ENCODE results near the gene ECM1. TPM values are rescaled to one million over a fixed set of nuclear protein-coding genes. Genes with fewer than 3 reads are reported as not detected.

ECM1 gene
- total RNA-seq, 4 donors from 2014 or later = 4.2 to 11.3 (median 7.0) TPM

DNA sequence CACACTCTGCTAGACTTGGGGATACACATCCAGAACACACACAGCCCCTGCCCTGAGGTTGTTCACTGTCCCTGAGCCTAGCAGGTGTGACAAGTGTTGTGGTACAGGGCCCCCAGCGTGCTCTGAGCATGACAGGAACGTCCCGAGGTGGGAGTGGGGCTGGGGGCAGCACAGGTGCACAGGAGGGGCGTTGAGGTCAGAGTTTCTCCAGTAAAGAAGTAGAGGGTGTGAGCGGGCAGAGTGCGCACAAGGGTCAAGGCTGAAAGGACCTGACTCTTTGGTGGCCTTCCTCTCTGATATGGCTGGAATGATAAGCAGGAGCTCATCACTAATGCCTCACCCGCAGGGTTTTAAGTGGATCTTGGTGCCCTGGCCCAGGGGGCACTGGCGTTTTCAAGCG is 6.4 kb downstream of the ECM1 start:
- intact Hi-C loops (cut with DNase I) = no loop called here
- DNase-seq = no peak
- H3K36me3 ChIP-seq = no peaks in the 10 kb centered on the region
- TF ChIP-seq, protein P1, sequence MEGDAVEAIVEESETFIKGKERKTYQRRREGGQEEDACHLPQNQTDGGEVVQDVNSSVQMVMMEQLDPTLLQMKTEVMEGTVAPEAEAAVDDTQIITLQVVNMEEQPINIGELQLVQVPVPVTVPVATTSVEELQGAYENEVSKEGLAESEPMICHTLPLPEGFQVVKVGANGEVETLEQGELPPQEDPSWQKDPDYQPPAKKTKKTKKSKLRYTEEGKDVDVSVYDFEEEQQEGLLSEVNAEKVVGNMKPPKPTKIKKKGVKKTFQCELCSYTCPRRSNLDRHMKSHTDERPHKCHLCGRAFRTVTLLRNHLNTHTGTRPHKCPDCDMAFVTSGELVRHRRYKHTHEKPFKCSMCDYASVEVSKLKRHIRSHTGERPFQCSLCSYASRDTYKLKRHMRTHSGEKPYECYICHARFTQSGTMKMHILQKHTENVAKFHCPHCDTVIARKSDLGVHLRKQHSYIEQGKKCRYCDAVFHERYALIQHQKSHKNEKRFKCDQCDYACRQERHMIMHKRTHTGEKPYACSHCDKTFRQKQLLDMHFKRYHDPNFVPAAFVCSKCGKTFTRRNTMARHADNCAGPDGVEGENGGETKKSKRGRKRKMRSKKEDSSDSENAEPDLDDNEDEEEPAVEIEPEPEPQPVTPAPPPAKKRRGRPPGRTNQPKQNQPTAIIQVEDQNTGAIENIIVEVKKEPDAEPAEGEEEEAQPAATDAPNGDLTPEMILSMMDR (IDR thresholded peaks at IDR 0.05) = no peak
- TF ChIP-seq POLR2A (IDR thresholded peaks at IDR 0.05) = no peak
- H3K4me3 ChIP-seq (replicated peaks in 1 of 3) = no peak overlapping the region
- H3K27ac ChIP-seq = no peak overlapping the region
- 88 to 94% methylated on average over 9 of the region's 9 CpGs for WGBS, 2 donors
- H3K27me3 ChIP-seq = no peaks in the 10 kb centered on the region
- H3K9me3 ChIP-seq = no peaks in the 10 kb centered on the region
- peaks cover 0 to 4% of the 10 kb centered on the region in 2 donors for H3K4me1 ChIP-seq

DNA sequence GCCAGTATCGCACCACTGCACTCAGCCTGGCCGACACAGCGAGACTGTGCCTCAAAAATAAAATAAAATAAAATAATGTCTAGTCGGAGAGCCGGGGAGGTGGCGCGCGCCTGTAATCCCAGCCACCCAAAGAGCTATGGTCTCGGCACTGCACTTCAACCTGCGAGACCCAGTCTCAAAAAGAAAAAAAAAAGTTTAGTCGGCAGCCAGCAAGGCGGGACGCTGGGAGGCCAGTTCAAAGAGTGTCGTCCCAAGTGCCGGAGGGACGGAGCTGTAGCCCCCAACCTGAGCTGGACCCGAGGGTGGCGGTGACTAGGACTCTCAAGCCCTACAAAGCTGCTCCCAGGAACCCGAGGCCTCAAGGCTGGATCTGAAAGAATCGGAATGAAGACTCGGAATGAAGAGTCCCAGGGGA is 7.0 kb downstream of the ECM1 start:
- Histone ChIP-seq H3K36me3 (no peaks in the 10 kb centered on the region), H3K4me3 (replicated peaks in 1 of 3) (peak overlapping the region; percentile 3 to 52 (median 29)), H3K4me1 (peaks cover 0 to 4% of the 10 kb centered on the region in 2 donors), H3K27me3 (no peaks in the 10 kb centered on the region), H3K9me3 (no peaks in the 10 kb centered on the region), H3K27ac (peak overlapping the region; percentile 60 to 81 (median 77))
- TF ChIP-seq, protein P1 (IDR thresholded peaks at IDR 0.05) = peak in 1 of 6 experiments; percentile 28
- no peak for TF ChIP-seq POLR2A (IDR thresholded peaks at IDR 0.05)
- DNase-seq = no peak
- intact Hi-C loops (cut with DNase I) = no loop called here
- 21 to 30% methylated on average over 21 of the region's 21 CpGs for WGBS, 2 donors

DNA sequence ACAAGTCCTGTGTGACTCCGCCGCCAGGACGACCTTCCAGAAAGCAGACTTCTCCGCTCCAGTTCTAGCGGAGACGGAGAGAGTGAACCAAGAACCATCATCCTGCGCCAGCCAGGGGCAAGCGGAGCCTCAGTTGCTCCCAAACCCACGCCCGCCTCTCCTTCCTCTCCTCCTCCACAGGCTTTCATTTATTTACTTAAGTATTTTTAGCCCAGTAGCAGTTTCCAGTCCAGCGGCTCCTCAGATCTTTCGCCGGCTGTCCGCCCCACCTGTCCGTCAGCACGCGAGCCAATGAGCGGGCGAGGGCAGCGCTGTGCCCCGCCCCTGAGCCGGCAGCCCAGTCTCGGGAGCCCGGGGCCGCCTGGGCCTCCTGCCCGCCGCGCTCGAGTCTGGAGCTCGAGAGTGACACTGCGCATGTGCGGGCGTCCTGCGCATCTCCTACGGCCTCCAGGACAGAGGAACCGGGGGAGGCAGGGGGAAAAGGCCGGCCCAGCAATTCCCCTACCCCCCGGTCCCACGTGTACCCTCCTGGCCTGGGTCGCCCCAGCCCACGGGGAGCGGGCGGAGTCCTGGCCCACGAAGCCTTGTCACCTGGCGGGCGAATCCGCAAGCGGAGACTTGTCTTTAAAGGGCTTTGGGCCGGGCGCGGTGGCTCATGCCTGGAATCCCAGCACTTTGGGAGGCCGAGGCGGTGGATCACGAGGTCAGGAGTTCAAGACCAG is 7.6 kb downstream of the ECM1 start, which contains the start of gene FALEC:
TSS of gene FALEC (plus strand) at position 425 of the 722 bp plus-strand sequence.
- Histone ChIP-seq H3K9me3 (no peaks in the 10 kb centered on the region), H3K36me3 (no peaks in the 10 kb centered on the region), H3K4me1 (peaks cover 0 to 4% of the 10 kb centered on the region in 2 donors), H3K27ac (peak within 1 kb of the TSS; percentile 60 to 81 (median 77)), H3K4me3 (replicated peaks in 1 of 3) (peak within 1 kb of the TSS; percentile 3 to 52 (median 29)), H3K27me3 (no peaks in the 10 kb centered on the region)
- peak; percentile 97 for DNase-seq
- 1 to 2% methylated on average over 30 to 39 of the region's 54 CpGs for WGBS, 2 donors
- TF ChIP-seq, protein P1 (IDR thresholded peaks at IDR 0.05) = peak in 2 of 6 experiments; percentile 5 to 9
- peak in 1 of 2 donors; percentile 60 for TF ChIP-seq POLR2A (IDR thresholded peaks at IDR 0.05)
- intact Hi-C loops (cut with DNase I) = no loop called here

DNA sequence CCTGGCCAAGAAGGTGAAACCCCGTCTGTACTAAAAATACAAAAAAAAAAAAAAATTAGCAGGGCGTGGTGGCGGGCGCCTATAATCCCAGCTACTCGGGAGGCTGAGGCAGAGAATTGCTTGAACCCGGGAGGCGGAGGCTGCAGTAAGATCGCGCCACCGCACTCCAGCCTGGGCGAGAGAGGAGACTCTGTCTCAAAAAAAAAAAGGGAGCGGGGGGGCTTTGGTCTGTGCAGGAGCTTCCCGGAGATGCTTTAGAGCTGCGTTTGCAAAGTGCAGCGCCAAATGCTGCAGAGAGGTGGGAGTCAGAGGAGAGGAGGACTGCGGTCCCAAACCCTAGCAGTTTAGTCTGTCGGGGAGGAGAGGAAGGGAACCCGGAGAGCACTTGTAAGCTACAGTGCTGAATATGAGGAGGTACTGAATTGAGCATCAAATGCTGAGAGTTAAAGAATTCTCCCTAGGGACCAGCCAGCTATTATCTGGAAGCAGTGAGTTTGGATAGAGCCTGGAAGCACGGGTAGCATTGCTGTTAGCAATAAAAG is 8.2 kb downstream of the ECM1 start:
- WGBS, 2 donors = 7 to 11% methylated on average over 19 of the region's 19 CpGs
- peak overlapping the region; percentile 3 to 30 (median 29) for H3K4me3 ChIP-seq (replicated peaks in 1 of 3)
- H3K9me3 ChIP-seq = no peaks in the 10 kb centered on the region
- DNase-seq = no peak
- TF ChIP-seq, protein P1 (IDR thresholded peaks at IDR 0.05) = peak in 1 of 6 experiments; percentile 4
- no peak for TF ChIP-seq POLR2A (IDR thresholded peaks at IDR 0.05)
- intact Hi-C loops (cut with DNase I) = no loop called here
- peaks cover 0 to 4% of the 10 kb centered on the region in 2 donors for H3K4me1 ChIP-seq
- H3K27ac ChIP-seq = peak overlapping the region; percentile 5 to 81 (median 51)
- no peaks in the 10 kb centered on the region for H3K27me3 ChIP-seq
- H3K36me3 ChIP-seq = no peaks in the 10 kb centered on the region

DNA sequence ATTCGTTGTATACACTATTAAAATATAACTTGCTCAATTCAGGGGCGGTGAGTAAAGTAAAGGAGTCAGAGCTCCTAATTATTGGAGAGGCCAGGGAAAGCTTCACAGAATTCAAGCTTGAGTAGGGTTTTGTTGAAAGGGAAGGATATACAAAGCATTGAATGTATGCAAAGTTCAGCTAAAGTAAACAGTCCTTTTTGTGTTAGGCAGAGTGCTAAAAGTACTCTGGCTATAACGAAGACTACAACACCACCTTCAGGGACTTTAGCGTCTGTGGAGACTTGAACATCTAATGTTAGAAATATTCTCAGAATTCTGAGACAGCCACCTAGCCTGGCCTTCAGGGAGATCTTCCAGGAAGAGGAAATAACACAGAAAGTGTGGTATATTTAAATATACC is 8.7 kb downstream of the ECM1 start:
- Histone ChIP-seq H3K4me1 (peaks cover 0 to 4% of the 10 kb centered on the region in 2 donors), H3K4me3 (replicated peaks in 1 of 3) (no peak overlapping the region), H3K27me3 (no peaks in the 10 kb centered on the region), H3K9me3 (no peaks in the 10 kb centered on the region), H3K36me3 (no peaks in the 10 kb centered on the region), H3K27ac (no peak overlapping the region)
- no peak for TF ChIP-seq POLR2A (IDR thresholded peaks at IDR 0.05)
- TF ChIP-seq, protein P1 (IDR thresholded peaks at IDR 0.05) = no peak
- no peak for DNase-seq
- WGBS, 2 donors = 67 to 75% methylated on average over 4 of the region's 4 CpGs
- intact Hi-C loops (cut with DNase I) = no loop called here
